Measurements from ENCODE around the gene L3MBTL4.

L3MBTL4 gene

GRCh38 chr18:6021306-6022073 is 393.2 kb downstream of the L3MBTL4 start:
- DNase-seq, result no peak

GRCh38 chr18:6018671-6019070 is 396.0 kb downstream of the L3MBTL4 start:
- no peak for DNase-seq

- no peak for DNase-seq
These were observed 397.5 kb downstream of the L3MBTL4 start for GRCh38 chr18:6017171-6017570.

- DNase-seq, result no peak
These were observed 399.3 kb downstream of the L3MBTL4 start for GRCh38 chr18:6015364-6015763.

GRCh38 chr18:6013171-6013810 is 401.4 kb downstream of the L3MBTL4 start:
- DNase-seq, result no peak

GRCh38 chr18:6010921-6011320 is 403.8 kb downstream of the L3MBTL4 start:
- no peak for DNase-seq

- no peak for DNase-seq
These were observed 404.4 kb downstream of the L3MBTL4 start for GRCh38 chr18:6010284-6010683.

GRCh38 chr18:6009756-6010155 is 405.0 kb downstream of the L3MBTL4 start:
- DNase-seq, result no peak

- no peak for DNase-seq
These were observed 410.0 kb downstream of the L3MBTL4 start for GRCh38 chr18:6004683-6005082.

- no peak for DNase-seq
These were observed 410.6 kb downstream of the L3MBTL4 start for GRCh38 chr18:6004119-6004518.

GRCh38 chr18:6001867-6002266 is 412.8 kb downstream of the L3MBTL4 start:
- DNase-seq, result no peak

GRCh38 chr18:5998907-5999306 is 415.8 kb downstream of the L3MBTL4 start:
- DNase-seq, result no peak

GRCh38 chr18:5998166-5998881 is 416.4 kb downstream of the L3MBTL4 start:
- DNase-seq, result no peak

- no peak for DNase-seq
These were observed 417.4 kb downstream of the L3MBTL4 start for GRCh38 chr18:5997361-5997760.

- DNase-seq, result no peak
These were observed 419.1 kb downstream of the L3MBTL4 start for GRCh38 chr18:5995626-5996025.

GRCh38 chr18:5993938-5994337 is 420.8 kb downstream of the L3MBTL4 start:
- no peak for DNase-seq

GRCh38 chr18:5992381-5992780 is 422.3 kb downstream of the L3MBTL4 start:
- no peak for DNase-seq

- no peak for DNase-seq
These were observed 427.5 kb downstream of the L3MBTL4 start for GRCh38 chr18:5987249-5987648.

- no peak for DNase-seq
These were observed 428.3 kb downstream of the L3MBTL4 start for GRCh38 chr18:5986257-5986931.

GRCh38 chr18:5984245-5984644 is 430.5 kb downstream of the L3MBTL4 start:
- DNase-seq, result no peak

GRCh38 chr18:5983488-5983887 is 431.2 kb downstream of the L3MBTL4 start:
- DNase-seq, result no peak

- no peak for DNase-seq
These were observed 432.4 kb downstream of the L3MBTL4 start for GRCh38 chr18:5982332-5982731.

GRCh38 chr18:5980721-5981120 is 434.0 kb downstream of the L3MBTL4 start:
- no peak for DNase-seq

Measured in activated effector memory CD4-positive, alpha-beta T cell treated with anti-CD3 and anti-CD28 coated beads, Interleukin-2, amount 50 U/mL, for 16 hours (primary cell).